ENCODE results near the gene POLG. TPM values are rescaled to one million over a fixed set of nuclear protein-coding genes. Genes with fewer than 3 reads are reported as not detected.

POLG gene
- total RNA-seq, 2 experiments from 2014 or later, result 80.2 to 93.7 TPM

GRCh38 chr15:89317186-89317720 lies 17.4 kb downstream of the POLG start:
- TF ChIP-seq, protein P1, sequence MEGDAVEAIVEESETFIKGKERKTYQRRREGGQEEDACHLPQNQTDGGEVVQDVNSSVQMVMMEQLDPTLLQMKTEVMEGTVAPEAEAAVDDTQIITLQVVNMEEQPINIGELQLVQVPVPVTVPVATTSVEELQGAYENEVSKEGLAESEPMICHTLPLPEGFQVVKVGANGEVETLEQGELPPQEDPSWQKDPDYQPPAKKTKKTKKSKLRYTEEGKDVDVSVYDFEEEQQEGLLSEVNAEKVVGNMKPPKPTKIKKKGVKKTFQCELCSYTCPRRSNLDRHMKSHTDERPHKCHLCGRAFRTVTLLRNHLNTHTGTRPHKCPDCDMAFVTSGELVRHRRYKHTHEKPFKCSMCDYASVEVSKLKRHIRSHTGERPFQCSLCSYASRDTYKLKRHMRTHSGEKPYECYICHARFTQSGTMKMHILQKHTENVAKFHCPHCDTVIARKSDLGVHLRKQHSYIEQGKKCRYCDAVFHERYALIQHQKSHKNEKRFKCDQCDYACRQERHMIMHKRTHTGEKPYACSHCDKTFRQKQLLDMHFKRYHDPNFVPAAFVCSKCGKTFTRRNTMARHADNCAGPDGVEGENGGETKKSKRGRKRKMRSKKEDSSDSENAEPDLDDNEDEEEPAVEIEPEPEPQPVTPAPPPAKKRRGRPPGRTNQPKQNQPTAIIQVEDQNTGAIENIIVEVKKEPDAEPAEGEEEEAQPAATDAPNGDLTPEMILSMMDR (conservative IDR thresholded peaks at IDR 0.05; ENCODE audit: low read length), result no peak
- TF ChIP-seq EZH2phosphoT487 (IDR thresholded peaks at IDR 0.05; ENCODE audit: borderline replicate concordance, low read depth, low read length), result no peak
- Histone ChIP-seq H3K36me3 (ENCODE audit: insufficient read depth, low read length) (peaks cover 100% of the 10 kb centered on the region), H3K9me3 (ENCODE audit: low read length) (no peaks in the 10 kb centered on the region), H3K4me2 (ENCODE audit: low read length) (no peak overlapping the region), H4K20me1 (ENCODE audit: insufficient read depth, low read length) (no peaks in the 10 kb centered on the region), H2AFZ (ENCODE audit: low read length) (no peak overlapping the region), H3K4me3 (ENCODE audit: low read depth, low read length, poor library complexity, severe bottlenecking) (no peak overlapping the region), H3K27ac (ENCODE audit: low read depth, low read length, poor library complexity, severe bottlenecking) (no peak overlapping the region), H3K4me1 (ENCODE audit: insufficient read depth, low read length, poor library complexity, severe bottlenecking) (no peaks in the 10 kb centered on the region), H3K79me2 (ENCODE audit: insufficient read depth, low read depth, low read length) (no peaks in the 10 kb centered on the region), H3K9me2 (ENCODE audit: insufficient read depth, low read length) (no peaks in the 10 kb centered on the region)
- no peak for DNase-seq (ENCODE audit: low spot score)
- BruUV-seq (replicated peaks), result no TSS peak
- ChIA-PET CTCF (ENCODE audit: unreplicated experiment) (no interaction called here), POLR2A (interaction anchor here (1.1 kb wide), 1 partner anchor 14 kb away, joined by 4 read pairs; no protein-coding TSS in a partner anchor)
- intact Hi-C loops (cut with micrococcal nuclease; ENCODE audit: unreplicated experiment), result no loop called here

DNA sequence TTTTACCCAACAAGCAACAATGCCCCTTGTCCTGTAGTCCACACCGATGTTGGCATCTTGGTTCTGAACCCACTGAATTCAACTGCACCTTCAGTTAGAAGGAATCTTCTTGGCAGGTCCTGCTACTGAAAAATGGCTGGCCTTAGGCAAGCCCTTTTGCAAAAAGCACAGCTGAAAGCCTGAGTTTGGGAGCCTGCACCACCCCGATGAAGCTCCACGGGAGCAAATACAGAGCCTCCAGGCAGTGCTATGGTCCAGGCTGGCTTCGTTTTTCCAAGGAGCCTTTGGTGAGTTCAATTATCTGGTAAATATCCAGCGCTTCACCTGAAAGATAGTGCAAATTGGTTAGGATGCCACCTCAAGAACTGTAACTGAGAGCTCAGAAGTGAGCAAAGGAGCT lies 18.1 kb downstream of the POLG start:
- peaks cover 100% of the 10 kb centered on the region for H3K36me3 ChIP-seq (ENCODE audit: insufficient read depth, low read length)
- intact Hi-C loops (cut with micrococcal nuclease; ENCODE audit: unreplicated experiment), result no loop called here

More for the DNA sequence above, 18.1 kb downstream of the POLG start:
- no peak overlapping the region for H3K4me2 ChIP-seq (ENCODE audit: low read length)
- H3K9me2 ChIP-seq (ENCODE audit: insufficient read depth, low read length), result no peaks in the 10 kb centered on the region
- H2AFZ ChIP-seq (ENCODE audit: low read length), result no peak overlapping the region
- no peak overlapping the region for H3K4me3 ChIP-seq (ENCODE audit: low read depth, low read length, poor library complexity, severe bottlenecking)
- DNase-seq (ENCODE audit: low spot score), result no peak
- H4K20me1 ChIP-seq (ENCODE audit: insufficient read depth, low read length), result no peaks in the 10 kb centered on the region
- TF ChIP-seq, protein P1 (conservative IDR thresholded peaks at IDR 0.05; ENCODE audit: low read length), result no peak
- no peak for TF ChIP-seq EZH2phosphoT487 (IDR thresholded peaks at IDR 0.05; ENCODE audit: borderline replicate concordance, low read depth, low read length)
- no peak overlapping the region for H3K27ac ChIP-seq (ENCODE audit: low read depth, low read length, poor library complexity, severe bottlenecking)
- BruUV-seq (replicated peaks), result TSS peak; percentile 48
- POLR2A ChIA-PET, result interaction anchor here (1.1 kb wide), 1 partner anchor 14 kb away, joined by 4 read pairs; no protein-coding TSS in a partner anchor
- H3K9me3 ChIP-seq (ENCODE audit: low read length), result no peaks in the 10 kb centered on the region
- CTCF ChIA-PET (ENCODE audit: unreplicated experiment), result no interaction called here
- no peaks in the 10 kb centered on the region for H3K4me1 ChIP-seq (ENCODE audit: insufficient read depth, low read length, poor library complexity, severe bottlenecking)
- no peaks in the 10 kb centered on the region for H3K79me2 ChIP-seq (ENCODE audit: insufficient read depth, low read depth, low read length)

Data from OCI-LY7 (cell line).